Measurements from ENCODE around the gene UNC5A.

DNA sequence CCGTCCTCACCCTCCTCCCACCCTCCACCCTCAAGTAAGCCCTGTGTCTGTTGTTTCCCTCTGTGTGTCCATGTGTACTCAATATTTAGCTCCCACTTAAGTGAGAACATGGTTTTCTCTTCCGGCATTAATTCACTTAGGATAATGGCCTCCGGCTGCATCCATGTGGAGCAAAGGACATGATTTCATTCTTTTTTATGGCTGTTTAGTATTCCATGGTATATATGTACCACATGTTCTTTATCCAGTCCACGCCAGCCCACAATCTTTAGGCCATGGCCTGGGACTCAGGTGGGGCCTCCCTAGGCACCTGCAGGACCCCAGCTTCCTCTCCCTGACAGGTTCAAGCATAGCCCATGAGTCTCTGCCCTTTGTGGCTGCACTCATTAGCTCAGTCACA lies 22.9 kb downstream of the UNC5A start:
- TF ChIP-seq POLR2AphosphoS5 (IDR thresholded peaks at IDR 0.05; ENCODE audit: low read depth, low read length): no peak
- no peak for TF ChIP-seq TAF1 (IDR thresholded peaks at IDR 0.05; ENCODE audit: borderline replicate concordance, insufficient read depth, low read length)
- TF ChIP-seq, protein P1, sequence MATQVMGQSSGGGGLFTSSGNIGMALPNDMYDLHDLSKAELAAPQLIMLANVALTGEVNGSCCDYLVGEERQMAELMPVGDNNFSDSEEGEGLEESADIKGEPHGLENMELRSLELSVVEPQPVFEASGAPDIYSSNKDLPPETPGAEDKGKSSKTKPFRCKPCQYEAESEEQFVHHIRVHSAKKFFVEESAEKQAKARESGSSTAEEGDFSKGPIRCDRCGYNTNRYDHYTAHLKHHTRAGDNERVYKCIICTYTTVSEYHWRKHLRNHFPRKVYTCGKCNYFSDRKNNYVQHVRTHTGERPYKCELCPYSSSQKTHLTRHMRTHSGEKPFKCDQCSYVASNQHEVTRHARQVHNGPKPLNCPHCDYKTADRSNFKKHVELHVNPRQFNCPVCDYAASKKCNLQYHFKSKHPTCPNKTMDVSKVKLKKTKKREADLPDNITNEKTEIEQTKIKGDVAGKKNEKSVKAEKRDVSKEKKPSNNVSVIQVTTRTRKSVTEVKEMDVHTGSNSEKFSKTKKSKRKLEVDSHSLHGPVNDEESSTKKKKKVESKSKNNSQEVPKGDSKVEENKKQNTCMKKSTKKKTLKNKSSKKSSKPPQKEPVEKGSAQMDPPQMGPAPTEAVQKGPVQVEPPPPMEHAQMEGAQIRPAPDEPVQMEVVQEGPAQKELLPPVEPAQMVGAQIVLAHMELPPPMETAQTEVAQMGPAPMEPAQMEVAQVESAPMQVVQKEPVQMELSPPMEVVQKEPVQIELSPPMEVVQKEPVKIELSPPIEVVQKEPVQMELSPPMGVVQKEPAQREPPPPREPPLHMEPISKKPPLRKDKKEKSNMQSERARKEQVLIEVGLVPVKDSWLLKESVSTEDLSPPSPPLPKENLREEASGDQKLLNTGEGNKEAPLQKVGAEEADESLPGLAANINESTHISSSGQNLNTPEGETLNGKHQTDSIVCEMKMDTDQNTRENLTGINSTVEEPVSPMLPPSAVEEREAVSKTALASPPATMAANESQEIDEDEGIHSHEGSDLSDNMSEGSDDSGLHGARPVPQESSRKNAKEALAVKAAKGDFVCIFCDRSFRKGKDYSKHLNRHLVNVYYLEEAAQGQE (IDR thresholded peaks at IDR 0.05; ENCODE audit: insufficient read depth in 1 of 2, low read depth in 2 of 2, low read length in 2 of 2): no peak

All from PFSK-1 (cell line).